Astrocyte (in vitro differentiated cells and primary cell): Measurements from ENCODE around the gene EFCAB10. TPM values are rescaled to one million over a fixed set of nuclear protein-coding genes. Genes with fewer than 3 reads are reported as not detected.
"Not testable (repeated sequence)": the region's sequence is repeated elsewhere in the genome, so short reads cannot be mapped to it uniquely, and the experiment has no call there.

Experiments used
- DNase-seq: peaks from one replicate; pipeline ENCODE4 v3.0.0-alpha.2; 2010; ENCODE audit warnings: low read depth
- FAIRE-seq: peaks from 2 replicates; lab custom pipeline; 2011; peaks lifted over from hg19 to GRCh38; lab: Jason Lieb, UNC
- H2AFZ ChIP-seq: 2 replicates; pipeline ENCODE4 v1.6.0; 2012; ENCODE audit warnings: low read depth, low read length, inconsistent platforms
- H3K27ac ChIP-seq: 2 replicates; pipeline ENCODE4 v1.5.1; 2011; ENCODE audit warnings: low read depth, low read length, inconsistent platforms
- H3K27me3 ChIP-seq: 2 replicates; pipeline ENCODE4 v1.6.0; 2011; ENCODE audit warnings: low read length, inconsistent platforms; ENCODE audit not compliant: insufficient read depth
- H3K36me3 ChIP-seq: 2 replicates; pipeline ENCODE4 v1.5.1; 2011; ENCODE audit warnings: low read length, inconsistent platforms; ENCODE audit not compliant: insufficient read depth
- H3K4me1 ChIP-seq: 2 replicates; pipeline ENCODE4 v1.5.1; 2011; ENCODE audit warnings: low read length, inconsistent platforms; ENCODE audit not compliant: insufficient read depth
- H3K4me2 ChIP-seq: 2 replicates; pipeline ENCODE4 v1.6.0; 2012; ENCODE audit warnings: low read length, inconsistent platforms
- H3K4me3 ChIP-seq: 2 replicates; pipeline ENCODE4 v1.5.1; 2011; ENCODE audit warnings: low read depth, mild to moderate bottlenecking, low read length, inconsistent platforms; ENCODE audit not compliant: insufficient read depth
- H3K79me2 ChIP-seq: 2 replicates; pipeline ENCODE4 v1.6.0; 2012; ENCODE audit warnings: mild to moderate bottlenecking, low read length, inconsistent platforms; ENCODE audit not compliant: insufficient read depth
- H3K9ac ChIP-seq: 2 replicates; pipeline ENCODE4 v1.6.0; 2012; ENCODE audit warnings: mild to moderate bottlenecking, low read length, inconsistent platforms
- H3K9me3 ChIP-seq: 2 replicates; pipeline ENCODE4 v1.5.1; 2012; ENCODE audit warnings: low read depth, mild to moderate bottlenecking, low read length, inconsistent platforms; ENCODE audit not compliant: insufficient read depth
- H4K20me1 ChIP-seq: 2 replicates; pipeline ENCODE4 v1.6.0; 2012; ENCODE audit warnings: low read length, inconsistent platforms; ENCODE audit not compliant: insufficient read depth
- H3K27ac Mint-ChIP-seq: one replicate; pipeline ENCODE4 v1.8.0; 2021; ENCODE audit warnings: mild to moderate bottlenecking, mixed read lengths; ENCODE audit not compliant: unreplicated experiment
- H3K27me3 Mint-ChIP-seq: one replicate; pipeline ENCODE4 v1.8.0; 2021; ENCODE audit warnings: low read depth, mixed read lengths; ENCODE audit not compliant: unreplicated experiment
- H3K36me3 Mint-ChIP-seq: one replicate; pipeline ENCODE4 v1.8.0; 2021; ENCODE audit warnings: low read depth, mixed read lengths; ENCODE audit not compliant: unreplicated experiment
- H3K4me1 Mint-ChIP-seq: one replicate; pipeline ENCODE4 v1.8.0; 2021; ENCODE audit warnings: low read depth, mixed read lengths; ENCODE audit not compliant: unreplicated experiment
- H3K4me3 Mint-ChIP-seq: one replicate; pipeline ENCODE4 v1.8.0; 2021; ENCODE audit warnings: mild to moderate bottlenecking, moderate library complexity, mixed read lengths; ENCODE audit not compliant: unreplicated experiment
- H3K9me3 Mint-ChIP-seq: one replicate; pipeline ENCODE4 v1.8.0; 2021; ENCODE audit warnings: mild to moderate bottlenecking, mixed read lengths; ENCODE audit not compliant: unreplicated experiment
- CTCF ChIP-seq: IDR thresholded peaks from 2 replicates; pipeline ENCODE4 v1.5.1; 2011; ENCODE audit warnings: low read depth, mild to moderate bottlenecking, inconsistent platforms, low read length, moderate library complexity; ENCODE audit not compliant: insufficient read depth
- EZH2 ChIP-seq: IDR thresholded peaks from 2 replicates; pipeline ENCODE4 v1.6.1; 2012; ENCODE audit warnings: mild to moderate bottlenecking, low read length, inconsistent platforms; ENCODE audit not compliant: insufficient read depth
- total RNA-seq: library from RNA; stranded (reverse); gene quantifications from 2 replicates; pipeline ENCODE4 v1.2.1, GENCODE V29; 2021

The EFCAB10 gene
- total RNA-seq, 1 donor from 2014 or later = 0.52 TPM

GRCh38 chr7:105602325-105603305, 21.3 kb upstream of the EFCAB10 start:
- Histone ChIP-seq H4K20me1 (no peaks in the 10 kb centered on the region), H3K79me2 (no peaks in the 10 kb centered on the region), H3K27ac (no peak overlapping the region), H3K4me3 (no peak overlapping the region), H3K4me1 (no peaks in the 10 kb centered on the region), H2AFZ (no peak overlapping the region), H3K27me3 (no peaks in the 10 kb centered on the region), H3K9ac (no peak overlapping the region), H3K9me3 (no peaks in the 10 kb centered on the region), H3K36me3 (no peaks in the 10 kb centered on the region), H3K4me2 (no peak overlapping the region)
- Mint-ChIP-seq H3K36me3 (peaks cover 3% of the 10 kb centered on the region), H3K4me3 (no peak overlapping the region), H3K27me3 (no peaks in the 10 kb centered on the region), H3K27ac (peak overlapping the region; percentile 8), H3K9me3 (peaks cover 3% of the 10 kb centered on the region), H3K4me1 (peaks cover 6% of the 10 kb centered on the region)
- no peak for TF ChIP-seq EZH2
- FAIRE-seq = no peak
- peak; percentile 11 for DNase-seq

GRCh38 chr7:105600720-105601550, 19.6 kb upstream of the EFCAB10 start:
- no peaks in the 10 kb centered on the region for H3K4me1 ChIP-seq
- FAIRE-seq = no peak
- no peak overlapping the region for H3K4me3 ChIP-seq
- H3K27ac Mint-ChIP-seq = no peak overlapping the region
- no peaks in the 10 kb centered on the region for H3K36me3 ChIP-seq
- H3K9ac ChIP-seq = no peak overlapping the region
- no peak overlapping the region for H3K4me3 Mint-ChIP-seq
- H3K27me3 ChIP-seq = no peaks in the 10 kb centered on the region
- no peaks in the 10 kb centered on the region for H3K36me3 Mint-ChIP-seq
- H3K27me3 Mint-ChIP-seq = no peaks in the 10 kb centered on the region
- H2AFZ ChIP-seq = no peak overlapping the region
- no peak for DNase-seq
- H3K79me2 ChIP-seq = no peaks in the 10 kb centered on the region
- H3K9me3 Mint-ChIP-seq = peaks cover 3% of the 10 kb centered on the region
- H3K27ac ChIP-seq = no peak overlapping the region
- H3K4me2 ChIP-seq = no peak overlapping the region
- peaks cover 6% of the 10 kb centered on the region for H3K4me1 Mint-ChIP-seq
- H4K20me1 ChIP-seq = no peaks in the 10 kb centered on the region
- H3K9me3 ChIP-seq = no peaks in the 10 kb centered on the region
- TF ChIP-seq CTCF = no peak
- TF ChIP-seq EZH2 = no peak

GRCh38 chr7:105599551-105599950, 18.3 kb upstream of the EFCAB10 start:
- Histone ChIP-seq H3K9ac (no peak overlapping the region), H2AFZ (no peak overlapping the region), H3K4me3 (no peak overlapping the region), H3K79me2 (no peaks in the 10 kb centered on the region), H3K9me3 (no peaks in the 10 kb centered on the region), H3K4me2 (no peak overlapping the region), H3K36me3 (no peaks in the 10 kb centered on the region), H4K20me1 (no peaks in the 10 kb centered on the region), H3K27ac (no peak overlapping the region), H3K27me3 (no peaks in the 10 kb centered on the region), H3K4me1 (no peaks in the 10 kb centered on the region)
- Mint-ChIP-seq H3K27me3 (no peaks in the 10 kb centered on the region), H3K4me3 (no peak overlapping the region), H3K9me3 (peaks cover 3% of the 10 kb centered on the region), H3K36me3 (no peaks in the 10 kb centered on the region), H3K27ac (no peak overlapping the region), H3K4me1 (peaks cover 6% of the 10 kb centered on the region)
- DNase-seq (no peak), FAIRE-seq (no peak)
- TF ChIP-seq CTCF (no peak), EZH2 (no peak)

GRCh38 chr7:105599080-105599479, 17.8 kb upstream of the EFCAB10 start:
- not testable (repeated sequence) for H4K20me1 ChIP-seq, H3K4me2 ChIP-seq, H3K9ac ChIP-seq, H3K9me3 Mint-ChIP-seq, H2AFZ ChIP-seq, H3K27me3 ChIP-seq, H3K4me1 Mint-ChIP-seq, H3K36me3 Mint-ChIP-seq, H3K27me3 Mint-ChIP-seq, H3K79me2 ChIP-seq, FAIRE-seq, DNase-seq, H3K4me3 ChIP-seq, H3K27ac Mint-ChIP-seq, H3K36me3 ChIP-seq, H3K4me1 ChIP-seq, H3K4me3 Mint-ChIP-seq, H3K27ac ChIP-seq, H3K9me3 ChIP-seq
